ENCODE data around the gene SEMA5A.

SEMA5A gene

DNA sequence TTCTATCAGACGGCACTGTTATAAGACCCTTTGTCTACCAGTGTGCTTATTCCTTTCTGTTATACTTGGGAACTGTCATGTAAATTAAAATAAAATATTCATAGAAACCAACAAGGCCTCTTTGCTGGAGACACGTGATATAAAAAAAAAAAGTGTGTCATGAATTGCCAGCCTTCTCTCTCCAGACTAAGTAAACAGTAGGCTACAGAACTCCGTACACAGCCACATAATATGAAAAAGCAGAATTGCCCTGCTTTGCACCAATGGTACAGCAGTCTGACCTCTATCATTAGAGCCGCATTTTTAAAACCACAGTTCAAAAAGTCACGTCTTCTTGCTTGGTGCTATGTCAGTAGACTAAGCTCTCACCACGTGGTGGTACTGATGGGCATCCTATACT is 231.3 kb downstream of the SEMA5A start:
- Histone ChIP-seq H3K27ac (replicated peaks; ENCODE audit: low read length) (no peak overlapping the region), H3K14ac (ENCODE audit: low read length) (no peak overlapping the region), H4K91ac (ENCODE audit: low read depth, low read length, poor library complexity) (no peak overlapping the region), H3K9me3 (replicated peaks in 1 of 2; ENCODE audit: control insufficient read depth in 2 of 2, insufficient read depth in 1 of 2, low read depth in 1 of 2, low read length in 2 of 2) (no peaks in the 10 kb centered on the region), H2AK5ac (ENCODE audit: low read depth, low read length) (no peak overlapping the region), H3K27me3 (ENCODE audit: control insufficient read depth in 3 of 3, insufficient read depth in 3 of 3, low read depth in 1 of 3, low read length in 3 of 3) (no peaks in the 10 kb centered on the region), H3K4ac (ENCODE audit: low read length) (no peak overlapping the region), H4K8ac (ENCODE audit: low read depth, low read length) (no peak overlapping the region), H2BK5ac (ENCODE audit: low read length) (no peak overlapping the region), H3K9ac (ENCODE audit: low read depth, low read length, poor library complexity) (no peak overlapping the region), H3K79me1 (ENCODE audit: low read depth, low read length) (no peaks in the 10 kb centered on the region), H3K4me3 (ENCODE audit: low read length in 2 of 2) (no peak overlapping the region), H2AFZ (ENCODE audit: low read length) (no peak overlapping the region), H3K4me2 (ENCODE audit: insufficient read depth, low read length, poor library complexity, severe bottlenecking) (no peak overlapping the region), H3K36me3 (replicated peaks in 1 of 2; ENCODE audit: control insufficient read depth in 2 of 2, insufficient read depth in 2 of 2, low read length in 2 of 2) (peaks cover 0 to 6% of the 10 kb centered on the region in 2 donors), H3K18ac (ENCODE audit: low read length) (no peak overlapping the region), H3K4me1 (ENCODE audit: control insufficient read depth in 2 of 2, insufficient read depth in 1 of 2, low read depth in 1 of 2, low read length in 2 of 2) (no peaks in the 10 kb centered on the region), H2BK15ac (ENCODE audit: low read length) (no peak overlapping the region), H2BK120ac (ENCODE audit: low read depth, low read length) (no peak overlapping the region), H3K23ac (ENCODE audit: low read depth, low read length, poor library complexity) (no peak overlapping the region), H2BK12ac (ENCODE audit: low read length) (no peak overlapping the region)
- no CpG with 5 or more reads among the region's 6 CpGs for WGBS, 2 donors (ENCODE audit: extremely low coverage in 2 of 2, insufficient read length in 2 of 2, insufficient replicate concordance in 1 of 2)
- DNase-seq (ENCODE audit: low spot score), result no peak

- H3K36me3 ChIP-seq (replicated peaks in 1 of 2; ENCODE audit: control insufficient read depth in 2 of 2, insufficient read depth in 2 of 2, low read length in 2 of 2), result peaks cover 0 to 6% of the 10 kb centered on the region in 2 donors
- H3K27ac ChIP-seq (replicated peaks; ENCODE audit: low read length), result no peak overlapping the region
- H3K4me2 ChIP-seq (ENCODE audit: insufficient read depth, low read length, poor library complexity, severe bottlenecking), result no peak overlapping the region
- H4K91ac ChIP-seq (ENCODE audit: low read depth, low read length, poor library complexity), result no peak overlapping the region
- H4K8ac ChIP-seq (ENCODE audit: low read depth, low read length), result no peak overlapping the region
- H3K4me1 ChIP-seq (ENCODE audit: control insufficient read depth in 2 of 2, insufficient read depth in 1 of 2, low read depth in 1 of 2, low read length in 2 of 2), result no peaks in the 10 kb centered on the region
- H3K9ac ChIP-seq (ENCODE audit: low read depth, low read length, poor library complexity), result no peak overlapping the region
- no peak overlapping the region for H3K4me3 ChIP-seq (ENCODE audit: low read length in 2 of 2)
- no peak overlapping the region for H3K23ac ChIP-seq (ENCODE audit: low read depth, low read length, poor library complexity)
- H2BK5ac ChIP-seq (ENCODE audit: low read length), result no peak overlapping the region
- no peak overlapping the region for H2BK12ac ChIP-seq (ENCODE audit: low read length)
- H3K18ac ChIP-seq (ENCODE audit: low read length), result no peak overlapping the region
- no peaks in the 10 kb centered on the region for H3K9me3 ChIP-seq (replicated peaks in 1 of 2; ENCODE audit: control insufficient read depth in 2 of 2, insufficient read depth in 1 of 2, low read depth in 1 of 2, low read length in 2 of 2)
- no peak overlapping the region for H3K14ac ChIP-seq (ENCODE audit: low read length)
- no peaks in the 10 kb centered on the region for H3K27me3 ChIP-seq (ENCODE audit: control insufficient read depth in 3 of 3, insufficient read depth in 3 of 3, low read depth in 1 of 3, low read length in 3 of 3)
- no peak overlapping the region for H2BK15ac ChIP-seq (ENCODE audit: low read length)
- no peak overlapping the region for H3K4ac ChIP-seq (ENCODE audit: low read length)
- no peak for DNase-seq (ENCODE audit: low spot score)
- no peak overlapping the region for H2AK5ac ChIP-seq (ENCODE audit: low read depth, low read length)
- peaks cover 2% of the 10 kb centered on the region for H3K79me1 ChIP-seq (ENCODE audit: low read depth, low read length)
- H2AFZ ChIP-seq (ENCODE audit: low read length), result no peak overlapping the region
- no peak overlapping the region for H2BK120ac ChIP-seq (ENCODE audit: low read depth, low read length)
Observed at GRCh38 chr5:9313751-9314150, 232.1 kb downstream of the SEMA5A start.

DNA sequence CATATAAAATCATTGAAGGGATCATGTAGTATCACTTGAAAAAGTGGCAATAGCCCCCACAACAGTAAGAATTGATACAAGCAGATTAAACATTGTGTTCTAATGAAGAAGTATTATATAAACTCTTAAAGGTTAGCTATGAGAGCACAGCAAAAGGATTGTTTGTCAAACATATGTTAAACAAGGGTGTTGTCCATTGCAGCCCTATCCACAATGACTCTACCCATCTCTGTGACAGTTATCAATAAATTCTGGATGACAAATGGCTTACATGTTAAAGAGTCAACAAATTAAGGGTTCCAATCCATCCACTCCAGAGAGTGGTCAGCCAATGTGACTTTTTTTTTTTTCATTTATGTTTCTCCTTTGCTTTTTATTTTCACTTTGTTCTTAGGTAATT is 238.7 kb downstream of the SEMA5A start:
- Histone ChIP-seq H3K4ac (ENCODE audit: low read length) (no peak overlapping the region), H2BK12ac (ENCODE audit: low read length) (no peak overlapping the region), H3K27ac (replicated peaks; ENCODE audit: low read length) (no peak overlapping the region), H2AFZ (ENCODE audit: low read length) (no peak overlapping the region), H3K14ac (ENCODE audit: low read length) (no peak overlapping the region), H3K23ac (ENCODE audit: low read depth, low read length, poor library complexity) (no peak overlapping the region), H3K4me1 (ENCODE audit: control insufficient read depth in 2 of 2, insufficient read depth in 1 of 2, low read depth in 1 of 2, low read length in 2 of 2) (no peaks in the 10 kb centered on the region), H4K91ac (ENCODE audit: low read depth, low read length, poor library complexity) (no peak overlapping the region), H3K9me3 (replicated peaks in 1 of 2; ENCODE audit: control insufficient read depth in 2 of 2, insufficient read depth in 1 of 2, low read depth in 1 of 2, low read length in 2 of 2) (no peaks in the 10 kb centered on the region), H3K79me1 (ENCODE audit: low read depth, low read length) (peaks cover 2% of the 10 kb centered on the region), H2BK5ac (ENCODE audit: low read length) (no peak overlapping the region), H3K4me2 (ENCODE audit: insufficient read depth, low read length, poor library complexity, severe bottlenecking) (no peak overlapping the region), H4K8ac (ENCODE audit: low read depth, low read length) (no peak overlapping the region), H3K27me3 (ENCODE audit: control insufficient read depth in 3 of 3, insufficient read depth in 3 of 3, low read depth in 1 of 3, low read length in 3 of 3) (no peaks in the 10 kb centered on the region), H3K18ac (ENCODE audit: low read length) (no peak overlapping the region), H2BK15ac (ENCODE audit: low read length) (no peak overlapping the region), H3K4me3 (ENCODE audit: low read length in 2 of 2) (no peak overlapping the region), H3K9ac (ENCODE audit: low read depth, low read length, poor library complexity) (no peak overlapping the region), H3K36me3 (replicated peaks in 1 of 2; ENCODE audit: control insufficient read depth in 2 of 2, insufficient read depth in 2 of 2, low read length in 2 of 2) (peaks cover 0 to 2% of the 10 kb centered on the region in 2 donors), H2AK5ac (ENCODE audit: low read depth, low read length) (no peak overlapping the region), H2BK120ac (ENCODE audit: low read depth, low read length) (no peak overlapping the region)
- DNase-seq (ENCODE audit: low spot score), result no peak

- no peak overlapping the region for H2AK5ac ChIP-seq (ENCODE audit: low read depth, low read length)
- H3K27me3 ChIP-seq (ENCODE audit: control insufficient read depth in 3 of 3, insufficient read depth in 3 of 3, low read depth in 1 of 3, low read length in 3 of 3), result no peaks in the 10 kb centered on the region
- no peak overlapping the region for H2BK5ac ChIP-seq (ENCODE audit: low read length)
- no peak overlapping the region for H3K9ac ChIP-seq (ENCODE audit: low read depth, low read length, poor library complexity)
- H2AFZ ChIP-seq (ENCODE audit: low read length), result no peak overlapping the region
- no peaks in the 10 kb centered on the region for H3K79me1 ChIP-seq (ENCODE audit: low read depth, low read length)
- H3K36me3 ChIP-seq (replicated peaks in 1 of 2; ENCODE audit: control insufficient read depth in 2 of 2, insufficient read depth in 2 of 2, low read length in 2 of 2), result no peaks in the 10 kb centered on the region
- no peak overlapping the region for H3K4me2 ChIP-seq (ENCODE audit: insufficient read depth, low read length, poor library complexity, severe bottlenecking)
- no peak overlapping the region for H3K18ac ChIP-seq (ENCODE audit: low read length)
- H2BK15ac ChIP-seq (ENCODE audit: low read length), result no peak overlapping the region
- no peak overlapping the region for H3K14ac ChIP-seq (ENCODE audit: low read length)
- H4K91ac ChIP-seq (ENCODE audit: low read depth, low read length, poor library complexity), result no peak overlapping the region
- no peak overlapping the region for H3K4ac ChIP-seq (ENCODE audit: low read length)
- H3K4me1 ChIP-seq (ENCODE audit: control insufficient read depth in 2 of 2, insufficient read depth in 1 of 2, low read depth in 1 of 2, low read length in 2 of 2), result no peaks in the 10 kb centered on the region
- H2BK12ac ChIP-seq (ENCODE audit: low read length), result no peak overlapping the region
- no peak overlapping the region for H2BK120ac ChIP-seq (ENCODE audit: low read depth, low read length)
- no peak overlapping the region for H4K8ac ChIP-seq (ENCODE audit: low read depth, low read length)
- DNase-seq (ENCODE audit: low spot score), result no peak
- H3K9me3 ChIP-seq (replicated peaks in 1 of 2; ENCODE audit: control insufficient read depth in 2 of 2, insufficient read depth in 1 of 2, low read depth in 1 of 2, low read length in 2 of 2), result no peaks in the 10 kb centered on the region
- no peak overlapping the region for H3K23ac ChIP-seq (ENCODE audit: low read depth, low read length, poor library complexity)
- no peak overlapping the region for H3K27ac ChIP-seq (replicated peaks; ENCODE audit: low read length)
- no CpG with 5 or more reads among the region's 2 CpGs for whole genome bisulfite sequencing, 2 donors (ENCODE audit: extremely low coverage in 2 of 2, insufficient read length in 2 of 2, insufficient replicate concordance in 1 of 2)
- H3K4me3 ChIP-seq (ENCODE audit: low read length in 2 of 2), result no peak overlapping the region
Observed at GRCh38 chr5:9302218-9302617, 243.7 kb downstream of the SEMA5A start.
